HepG2 (cell line): ENCODE data around the gene LDLRAD4. TPM values are rescaled to one million over a fixed set of nuclear protein-coding genes. Genes with fewer than 3 reads are reported as not detected.

ENCODE experiments used
- ATAC-seq: fragments of 200-7000 bp; cut with Tn5 transposase; 3 replicates; pipeline ENCODE4 v1.9.1; 2020; ENCODE audit warnings: mild to moderate bottlenecking, moderate library complexity
- BruUV-seq: library from RNA; stranded (reverse); fragments of 400-500 nt; replicated peaks from 2 replicates; lab custom pipeline; 2021; lab: Mats Ljungman, UMichigan
- CTCF ChIA-PET: fragments of 300-600 bp; formaldehyde crosslinking; extraction: SDS; loops from one replicate; lab custom pipeline; 2021; ENCODE audit warnings: low total read pairs, inconsistent platforms, low intra/inter-chr PET ratio; lab: Yijun Ruan, JAX
- POLR2A ChIA-PET: fragments of 350-600 bp; sonication (Branson Sonifier 250); formaldehyde crosslinking; loops from one replicate; lab custom pipeline; 2020; ENCODE audit warnings: antibody characterized with exemption, inconsistent platforms; lab: Yijun Ruan, JAX
- DNase-seq: peaks from one replicate; pipeline ENCODE4 v3.0.0-alpha.2; 2015; ENCODE audit warnings: low spot score
- FAIRE-seq: peaks from 3 replicates; lab custom pipeline; 2011; peaks lifted over from hg19 to GRCh38; lab: Jason Lieb, UNC
- H2AFZ ChIP-seq: one replicate; pipeline ENCODE4 v1.6.1; 2011; ENCODE audit warnings: low read length, inconsistent platforms
- H3K27ac ChIP-seq: fragments of 300-600 bp; 3 replicates; pipeline ENCODE4 v1.8.0; 2011; ENCODE audit warnings: mixed run types, mild to moderate bottlenecking, mixed read lengths, low read length, inconsistent platforms; ENCODE audit not compliant: insufficient read depth; ENCODE audit errors: extremely low read length
- H3K27me3 ChIP-seq, 2 experiments: fragments of 200-600 bp in 1 of 2; 2 replicates in 1 of 2; 3 replicates in 1 of 2; pipeline versions ENCODE4 v1.6.0 to v1.8.0; 2011; ENCODE audit warnings: low read length in 2 of 2, mild to moderate bottlenecking in 2 of 2, moderate library complexity in 2 of 2, inconsistent platforms in 1 of 2; ENCODE audit not compliant: insufficient read depth in 2 of 2, control insufficient read depth in 1 of 2
- H3K36me3 ChIP-seq, 2 experiments: fragments of 200-600 bp in 1 of 2; replicated peaks in 1 of 2; 2 replicates in 1 of 2; 3 replicates in 1 of 2; pipeline versions ENCODE4 v1.5.1 to v1.8.0; 2011; ENCODE audit warnings: low read length in 2 of 2, inconsistent platforms in 1 of 2; ENCODE audit not compliant: insufficient read depth in 2 of 2, control insufficient read depth in 1 of 2
- H3K4me1 ChIP-seq: 2 replicates; pipeline ENCODE4 v1.5.1; 2012; ENCODE audit warnings: low read length, inconsistent platforms; ENCODE audit not compliant: insufficient read depth
- H3K4me2 ChIP-seq: 2 replicates; pipeline ENCODE4 v1.6.0; 2011; ENCODE audit warnings: low read depth, low read length, inconsistent platforms
- H3K4me3 ChIP-seq, 3 experiments: fragments of 200-600 bp in 1 of 3; sonication (generic), shearing (Covaris generic) in 1 of 3; replicated peaks in 1 of 3; 2 replicates each; pipeline ENCODE4 v1.5.1; 2011 to 2016; ENCODE audit warnings: low read length in 3 of 3, inconsistent platforms in 2 of 3, low read depth in 2 of 3, mild to moderate bottlenecking in 2 of 3, control low read depth in 1 of 3, mixed read lengths in 1 of 3; ENCODE audit not compliant: insufficient read depth in 1 of 3
- H3K79me2 ChIP-seq: one replicate; pipeline ENCODE4 v1.6.1; 2011; ENCODE audit warnings: low read length, inconsistent platforms; ENCODE audit not compliant: insufficient read depth
- H3K9ac ChIP-seq: 2 replicates; pipeline ENCODE4 v1.6.0; 2011; ENCODE audit warnings: mild to moderate bottlenecking, low read depth, low read length, inconsistent platforms; ENCODE audit not compliant: insufficient read depth
- H3K9me3 ChIP-seq: 2 replicates; pipeline ENCODE4 v1.5.1; 2012; ENCODE audit warnings: mild to moderate bottlenecking, low read length
- H4K20me1 ChIP-seq: 2 replicates; pipeline ENCODE4 v1.6.0; 2011; ENCODE audit warnings: inconsistent platforms, mild to moderate bottlenecking, low read length, moderate library complexity; ENCODE audit not compliant: insufficient read depth
- CREM ChIP-seq, 2 experiments: sonication (generic) in 1 of 2; formaldehyde crosslinking in 1 of 2; IDR thresholded peaks; 2 replicates each; pipeline versions ENCODE4 v1.4.0 to v1.6.1; 2016 to 2020; ENCODE audit warnings: antibody characterized with exemption in 1 of 2, mild to moderate bottlenecking in 1 of 2, missing genetic modification reagents in 1 of 2
- GPN1 ChIP-seq: sonication (generic); formaldehyde crosslinking; IDR thresholded peaks from 2 replicates; pipeline ENCODE4 v1.5.1; 2020; ENCODE audit warnings: missing genetic modification reagents, borderline replicate concordance
- HDAC2 ChIP-seq: sonication (generic); formaldehyde crosslinking; IDR thresholded peaks from 2 replicates; pipeline ENCODE4 v1.4.0; 2020; ENCODE audit warnings: missing genetic modification reagents
- HMGXB4 ChIP-seq, 2 experiments: sonication (generic) in 1 of 2; formaldehyde crosslinking in 1 of 2; IDR thresholded peaks; 2 replicates each; pipeline versions ENCODE4 v1.4.0 to v1.6.1; 2018 to 2020; ENCODE audit warnings: missing genetic modification reagents in 2 of 2, borderline replicate concordance in 1 of 2, low read depth in 1 of 2, mild to moderate bottlenecking in 1 of 2, missing biosample characterization in 1 of 2
- HOXD1 ChIP-seq: sonication (generic); formaldehyde crosslinking; IDR thresholded peaks from 2 replicates; pipeline ENCODE4 v1.5.0; 2020; ENCODE audit warnings: missing genetic modification reagents
- NAIF1 ChIP-seq: sonication (generic); formaldehyde crosslinking; IDR thresholded peaks from 2 replicates; pipeline ENCODE4 v1.5.0; 2020; ENCODE audit warnings: mild to moderate bottlenecking, missing genetic modification reagents, borderline replicate concordance
- PLRG1 ChIP-seq: fragments of 450-650 bp; conservative IDR thresholded peaks from 2 replicates; pipeline ENCODE4 v1.6.1; 2016
- RAD51 ChIP-seq: fragments of 450-650 bp; IDR thresholded peaks from 2 replicates; pipeline ENCODE4 v1.6.1; 2016; ENCODE audit warnings: borderline replicate concordance
- RFXAP ChIP-seq: sonication (generic); formaldehyde crosslinking; IDR thresholded peaks from 2 replicates; pipeline ENCODE4 v1.4.0; 2020; ENCODE audit warnings: missing genetic modification reagents, borderline replicate concordance
- ZNF513 ChIP-seq: sonication (generic); formaldehyde crosslinking; conservative IDR thresholded peaks from 2 replicates; pipeline ENCODE4 v1.5.0; 2020; ENCODE audit warnings: missing genetic modification reagents
- ZNF580 ChIP-seq: IDR thresholded peaks from 2 replicates; pipeline ENCODE4 v1.6.1; 2016; ENCODE audit warnings: low read depth, borderline replicate concordance
- ZNF670 ChIP-seq: sonication (generic); formaldehyde crosslinking; IDR thresholded peaks from 2 replicates; pipeline ENCODE4 v1.8.0; 2022; ENCODE audit warnings: mild to moderate bottlenecking, missing genetic modification reagents, borderline replicate concordance
- ZUFSP ChIP-seq: sonication (generic); formaldehyde crosslinking; IDR thresholded peaks from 2 replicates; pipeline ENCODE4 v1.9.0; 2021; ENCODE audit warnings: missing genetic modification reagents, mild to moderate bottlenecking, borderline replicate concordance
- WGBS: methylation state at CpG from one replicate; pipeline ENCODE4 v1.1.6; 2017; ENCODE audit warnings: low lambda C conversion rate; 5-methylcytosine and 5-hydroxymethylcytosine counted together
- in situ Hi-C: cut with HindIII; loops from 2 replicates; pipeline ENCODE4 v1.10.0; 2017; ENCODE audit warnings: low pct_unique_long_range_greater_than_20kb; ENCODE audit not compliant: extremely low pct_ligation_motif_present
- intact Hi-C: fragments of 100-400 bp; cut with micrococcal nuclease; formaldehyde crosslinking; loops from one replicate; pipeline ENCODE4 v1.10.0; 2022; ENCODE audit not compliant: unreplicated experiment
- polyA plus RNA-seq, 8 experiments: library from polyadenylated mRNA; depleted of rRNA in 3 of 8; stranded (reverse) in 7 of 8; unstranded in 1 of 8; fragments of >200 nt; fragmentation: Illumina TruSeq in 4 of 8; extraction: Trizol in 4 of 8; gene quantifications; 2 replicates each; pipeline versions ENCODE4 v1.2.1 to v1.2.3, GENCODE V29; 2011 to 2016; ENCODE audit warnings: low read depth in 4 of 8, missing spikeins in 1 of 8, mixed read lengths in 1 of 8; ENCODE audit not compliant: insufficient read depth in 1 of 8
- total RNA-seq, 5 experiments: library from RNA; depleted of rRNA; stranded (reverse); fragments of >200 nt; fragmentation: Illumina TruSeq; extraction: Trizol; gene quantifications; 2 replicates each; pipeline ENCODE4 v1.2.3, GENCODE V29; 2016; ENCODE audit warnings: low read depth in 1 of 5
- TF ChIP-seq, protein P1 (sequence below): IDR thresholded peaks from 2 replicates; pipeline ENCODE4 v1.6.1; 2018; ENCODE audit warnings: missing genetic modification reagents
- TF ChIP-seq, protein P2 (sequence below): sonication (generic); formaldehyde crosslinking; IDR thresholded peaks from 2 replicates; pipeline ENCODE4 v1.4.0; 2020; ENCODE audit warnings: missing genetic modification reagents, borderline replicate concordance

Gene LDLRAD4
- total and polyA plus RNA-seq, 2 of the 13 experiments (the other 11 are each of a cell fraction or from before 2014, with no cell fraction given) = 13.6 to 20.9 TPM

DNA sequence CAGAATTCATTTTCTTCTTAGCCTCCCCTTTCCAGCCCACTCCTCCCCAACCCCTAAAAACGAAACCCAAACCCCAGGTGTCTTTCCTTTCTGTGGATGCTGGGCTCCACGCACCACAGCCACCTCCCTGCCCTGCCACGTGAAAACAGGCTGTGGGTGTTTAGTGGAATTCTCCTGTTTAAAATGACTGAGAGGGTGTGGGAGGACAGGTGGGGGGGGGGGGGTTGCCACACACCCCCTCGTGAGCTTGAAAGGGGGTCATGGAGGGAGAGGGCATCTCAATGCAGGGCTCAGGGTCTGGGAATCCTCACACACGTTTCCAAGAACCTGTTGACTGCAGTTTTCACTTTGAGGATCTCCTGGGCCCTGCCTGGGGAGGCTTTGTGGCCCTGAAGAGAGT lies 397.5 kb downstream of the LDLRAD4 start:
- peaks cover 8% of the 10 kb centered on the region; the same call in 1 of the 2 replicates for H3K4me1 ChIP-seq
- 83% methylated on average over 4 of the region's 5 CpGs for WGBS
- DNase-seq (no peak), FAIRE-seq (no peak), ATAC-seq (no peak)
- ChIA-PET POLR2A (no interaction called here), CTCF (no interaction called here)
- BruUV-seq = no TSS peak
- intact Hi-C loops = no loop called here
- no peak overlapping the region for H3K4me3 ChIP-seq
- in situ Hi-C loops = no loop called here
- no peak overlapping the region for H2AFZ ChIP-seq
- no peaks in the 10 kb centered on the region for H3K9me3 ChIP-seq
- H3K4me2 ChIP-seq = no peak overlapping the region
- H3K27me3 ChIP-seq = no peaks in the 10 kb centered on the region
- no peaks in the 10 kb centered on the region for H3K79me2 ChIP-seq
- no peak overlapping the region for H3K27ac ChIP-seq
- H4K20me1 ChIP-seq = no peaks in the 10 kb centered on the region
- H3K36me3 ChIP-seq = no peaks in the 10 kb centered on the region
- no peak overlapping the region for H3K9ac ChIP-seq
- TF ChIP-seq ZNF670 = no peak
- TF ChIP-seq, protein P1, sequence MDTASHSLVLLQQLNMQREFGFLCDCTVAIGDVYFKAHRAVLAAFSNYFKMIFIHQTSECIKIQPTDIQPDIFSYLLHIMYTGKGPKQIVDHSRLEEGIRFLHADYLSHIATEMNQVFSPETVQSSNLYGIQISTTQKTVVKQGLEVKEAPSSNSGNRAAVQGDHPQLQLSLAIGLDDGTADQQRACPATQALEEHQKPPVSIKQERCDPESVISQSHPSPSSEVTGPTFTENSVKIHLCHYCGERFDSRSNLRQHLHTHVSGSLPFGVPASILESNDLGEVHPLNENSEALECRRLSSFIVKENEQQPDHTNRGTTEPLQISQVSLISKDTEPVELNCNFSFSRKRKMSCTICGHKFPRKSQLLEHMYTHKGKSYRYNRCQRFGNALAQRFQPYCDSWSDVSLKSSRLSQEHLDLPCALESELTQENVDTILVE (CRISPR knock-in tag) = no peak
- no peak for TF ChIP-seq NAIF1 (CRISPR knock-in tag)
- TF ChIP-seq RFXAP (CRISPR knock-in tag) = no peak
- no peak for TF ChIP-seq RAD51
- TF ChIP-seq, protein P2, sequence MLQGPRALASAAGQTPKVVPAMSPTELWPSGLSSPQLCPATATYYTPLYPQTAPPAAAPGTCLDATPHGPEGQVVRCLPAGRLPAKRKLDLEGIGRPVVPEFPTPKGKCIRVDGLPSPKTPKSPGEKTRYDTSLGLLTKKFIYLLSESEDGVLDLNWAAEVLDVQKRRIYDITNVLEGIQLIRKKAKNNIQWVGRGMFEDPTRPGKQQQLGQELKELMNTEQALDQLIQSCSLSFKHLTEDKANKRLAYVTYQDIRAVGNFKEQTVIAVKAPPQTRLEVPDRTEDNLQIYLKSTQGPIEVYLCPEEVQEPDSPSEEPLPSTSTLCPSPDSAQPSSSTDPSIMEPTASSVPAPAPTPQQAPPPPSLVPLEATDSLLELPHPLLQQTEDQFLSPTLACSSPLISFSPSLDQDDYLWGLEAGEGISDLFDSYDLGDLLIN = no peak
- TF ChIP-seq HOXD1 (CRISPR knock-in tag) = no peak
- TF ChIP-seq HMGXB4 (CRISPR knock-in tag; IDR thresholded peaks at IDR 0.05; ENCODE audit: borderline replicate concordance in 1 of 2, low read depth in 1 of 2) = no peak
- TF ChIP-seq CREM (IDR thresholded peaks at IDR 0.05) = no peak
- no peak for TF ChIP-seq CREM (CRISPR knock-in tag; IDR thresholded peaks at IDR 0.05)
- no peak for TF ChIP-seq ZNF513 (CRISPR knock-in tag)
- no peak for TF ChIP-seq GPN1 (CRISPR knock-in tag)
- TF ChIP-seq PLRG1 = no peak
- TF ChIP-seq ZNF580 (CRISPR knock-in tag) = no peak
- TF ChIP-seq ZUFSP (CRISPR knock-in tag) = no peak
- TF ChIP-seq HDAC2 = no peak
